PFSK-1 (cell line): ENCODE data around the gene MEIOSIN.

Experiments used
- FOXP2 ChIP-seq: optimal IDR thresholded peaks from 2 replicates; pipeline ENCODE3; 2011; ENCODE audit warnings: borderline replicate concordance, control low read depth, inconsistent platforms; ENCODE audit not compliant: insufficient read depth; ENCODE audit errors: extremely low read length, extremely low read depth
- POLR2AphosphoS5 ChIP-seq: IDR thresholded peaks from 2 replicates; pipeline ENCODE4 v1.6.1; 2012; ENCODE audit warnings: low read depth, mild to moderate bottlenecking, control low read depth, low read length, moderate library complexity
- SIN3A ChIP-seq: IDR thresholded peaks from 2 replicates; pipeline ENCODE4 v1.6.1; 2012; ENCODE audit warnings: mild to moderate bottlenecking, low read length, moderate library complexity, borderline replicate concordance; ENCODE audit not compliant: insufficient read depth
- TAF1 ChIP-seq: IDR thresholded peaks from 2 replicates; pipeline ENCODE4 v1.6.1; 2012; ENCODE audit warnings: low read length, control low read depth, borderline replicate concordance; ENCODE audit not compliant: insufficient read depth
- TF ChIP-seq, protein P1 (sequence below), 2 experiments: IDR thresholded peaks; 2 replicates each; pipeline versions ENCODE4 v1.6.1 to v1.8.0; 2011 to 2012; ENCODE audit warnings: low read depth in 2 of 2, low read length in 2 of 2, control low read depth in 1 of 2, inconsistent platforms in 1 of 2, mild to moderate bottlenecking in 1 of 2, moderate library complexity in 1 of 2; ENCODE audit not compliant: insufficient read depth in 1 of 2

Gene MEIOSIN

DNA sequence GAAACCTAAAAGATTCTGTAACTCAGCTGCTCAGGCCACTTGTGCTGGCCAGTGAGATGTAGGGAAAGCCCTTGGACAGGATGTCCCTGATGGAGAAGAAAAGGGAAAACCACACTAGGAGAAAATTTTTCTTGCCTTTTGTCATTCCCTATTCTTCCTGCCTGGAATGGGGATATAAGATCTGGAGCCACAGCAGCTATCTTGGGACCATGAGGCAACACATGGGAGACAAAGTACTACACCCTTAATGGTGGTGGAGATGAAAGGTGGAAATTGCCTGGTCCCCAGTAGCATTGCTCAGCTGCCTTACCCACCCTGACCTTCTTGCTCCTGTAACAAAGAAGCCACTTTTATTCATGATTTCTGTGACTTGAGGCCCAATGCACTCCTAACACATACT, 72.5 kb downstream of the MEIOSIN start:
- TF ChIP-seq, protein P1, sequence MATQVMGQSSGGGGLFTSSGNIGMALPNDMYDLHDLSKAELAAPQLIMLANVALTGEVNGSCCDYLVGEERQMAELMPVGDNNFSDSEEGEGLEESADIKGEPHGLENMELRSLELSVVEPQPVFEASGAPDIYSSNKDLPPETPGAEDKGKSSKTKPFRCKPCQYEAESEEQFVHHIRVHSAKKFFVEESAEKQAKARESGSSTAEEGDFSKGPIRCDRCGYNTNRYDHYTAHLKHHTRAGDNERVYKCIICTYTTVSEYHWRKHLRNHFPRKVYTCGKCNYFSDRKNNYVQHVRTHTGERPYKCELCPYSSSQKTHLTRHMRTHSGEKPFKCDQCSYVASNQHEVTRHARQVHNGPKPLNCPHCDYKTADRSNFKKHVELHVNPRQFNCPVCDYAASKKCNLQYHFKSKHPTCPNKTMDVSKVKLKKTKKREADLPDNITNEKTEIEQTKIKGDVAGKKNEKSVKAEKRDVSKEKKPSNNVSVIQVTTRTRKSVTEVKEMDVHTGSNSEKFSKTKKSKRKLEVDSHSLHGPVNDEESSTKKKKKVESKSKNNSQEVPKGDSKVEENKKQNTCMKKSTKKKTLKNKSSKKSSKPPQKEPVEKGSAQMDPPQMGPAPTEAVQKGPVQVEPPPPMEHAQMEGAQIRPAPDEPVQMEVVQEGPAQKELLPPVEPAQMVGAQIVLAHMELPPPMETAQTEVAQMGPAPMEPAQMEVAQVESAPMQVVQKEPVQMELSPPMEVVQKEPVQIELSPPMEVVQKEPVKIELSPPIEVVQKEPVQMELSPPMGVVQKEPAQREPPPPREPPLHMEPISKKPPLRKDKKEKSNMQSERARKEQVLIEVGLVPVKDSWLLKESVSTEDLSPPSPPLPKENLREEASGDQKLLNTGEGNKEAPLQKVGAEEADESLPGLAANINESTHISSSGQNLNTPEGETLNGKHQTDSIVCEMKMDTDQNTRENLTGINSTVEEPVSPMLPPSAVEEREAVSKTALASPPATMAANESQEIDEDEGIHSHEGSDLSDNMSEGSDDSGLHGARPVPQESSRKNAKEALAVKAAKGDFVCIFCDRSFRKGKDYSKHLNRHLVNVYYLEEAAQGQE (IDR thresholded peaks at IDR 0.05; ENCODE audit: insufficient read depth in 1 of 2, low read depth in 2 of 2, low read length in 2 of 2), result no peak
- TF ChIP-seq POLR2AphosphoS5 (no peak), SIN3A (no peak), TAF1 (no peak), FOXP2 (no peak)

DNA sequence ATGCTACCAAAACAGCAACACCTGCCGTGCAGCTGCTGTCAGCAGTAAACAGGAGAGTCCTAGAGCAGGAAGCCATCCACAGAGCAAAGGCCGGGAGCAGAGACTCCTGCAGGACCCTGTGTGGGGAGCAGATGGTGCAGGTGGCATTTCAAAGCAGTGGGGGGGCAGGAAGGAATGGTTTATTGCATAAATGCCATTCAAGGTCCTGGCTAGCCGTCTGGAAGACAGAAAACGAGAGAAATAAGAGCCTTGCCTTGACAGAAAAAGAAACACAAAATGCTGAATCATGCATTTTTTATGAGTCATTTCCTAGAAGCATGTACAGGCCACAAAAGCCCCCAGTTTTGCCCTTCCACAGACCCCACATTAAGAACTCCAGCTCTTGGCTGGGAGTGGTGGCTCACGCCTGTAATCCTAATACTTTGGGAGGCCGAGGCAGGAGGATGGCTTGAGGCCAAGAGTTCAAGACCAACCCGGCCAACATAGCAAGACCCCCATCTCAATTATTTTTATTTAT, 76.5 kb downstream of the MEIOSIN start:
- TF ChIP-seq FOXP2, result no peak
- no peak for TF ChIP-seq SIN3A
- TF ChIP-seq, protein P1 (IDR thresholded peaks at IDR 0.05; ENCODE audit: insufficient read depth in 1 of 2, low read depth in 2 of 2, low read length in 2 of 2), result no peak
- no peak for TF ChIP-seq POLR2AphosphoS5
- TF ChIP-seq TAF1, result no peak

DNA sequence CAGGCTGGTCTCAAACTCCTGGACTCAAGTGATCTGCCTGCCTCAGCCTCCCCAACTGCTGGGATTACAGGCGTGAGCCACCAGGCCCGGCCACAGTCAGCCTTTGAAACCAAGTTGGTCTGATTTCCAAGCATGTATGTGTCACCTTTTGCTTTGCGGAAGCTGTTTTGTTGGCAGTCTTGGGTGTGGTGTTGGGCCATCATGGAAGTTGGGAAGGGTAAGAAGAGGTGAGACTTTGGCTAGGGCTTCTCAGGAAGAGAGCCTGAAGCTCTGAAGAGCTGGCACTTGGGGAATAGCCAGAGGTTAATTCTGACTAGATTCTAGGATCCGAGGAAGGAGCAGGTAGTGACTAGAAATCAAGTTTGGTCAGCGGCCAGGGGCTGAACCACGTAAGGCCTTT, 79.1 kb downstream of the MEIOSIN start:
- TF ChIP-seq TAF1 (no peak), SIN3A (no peak), POLR2AphosphoS5 (no peak), FOXP2 (no peak)
- TF ChIP-seq, protein P1 (IDR thresholded peaks at IDR 0.05; ENCODE audit: insufficient read depth in 1 of 2, low read depth in 2 of 2, low read length in 2 of 2), result no peak
